Measurements from ENCODE around the gene KAT8. TPM values are rescaled to one million over a fixed set of nuclear protein-coding genes. Genes with fewer than 3 reads are reported as not detected.
A peak's percentile ranks its signal among the peaks of the same experiment; 100 is the strongest.

Gene KAT8
- total and polyA plus RNA-seq, 2 of the 13 experiments (the other 11 are each of a cell fraction or from before 2014, with no cell fraction given), result 79.0 to 84.2 TPM

- TF ChIP-seq, protein P1, sequence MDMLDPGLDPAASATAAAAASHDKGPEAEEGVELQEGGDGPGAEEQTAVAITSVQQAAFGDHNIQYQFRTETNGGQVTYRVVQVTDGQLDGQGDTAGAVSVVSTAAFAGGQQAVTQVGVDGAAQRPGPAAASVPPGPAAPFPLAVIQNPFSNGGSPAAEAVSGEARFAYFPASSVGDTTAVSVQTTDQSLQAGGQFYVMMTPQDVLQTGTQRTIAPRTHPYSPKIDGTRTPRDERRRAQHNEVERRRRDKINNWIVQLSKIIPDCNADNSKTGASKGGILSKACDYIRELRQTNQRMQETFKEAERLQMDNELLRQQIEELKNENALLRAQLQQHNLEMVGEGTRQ (IDR thresholded peaks at IDR 0.05; ENCODE audit: low read depth, low read length), result no peak
- TF ChIP-seq, protein P1 (CRISPR knock-in tag; IDR thresholded peaks at IDR 0.05; ENCODE audit: borderline replicate concordance), result no peak
Observed at GRCh38 chr16:31118223-31119155, 1.0 kb downstream of the KAT8 start (continued).

DNA sequence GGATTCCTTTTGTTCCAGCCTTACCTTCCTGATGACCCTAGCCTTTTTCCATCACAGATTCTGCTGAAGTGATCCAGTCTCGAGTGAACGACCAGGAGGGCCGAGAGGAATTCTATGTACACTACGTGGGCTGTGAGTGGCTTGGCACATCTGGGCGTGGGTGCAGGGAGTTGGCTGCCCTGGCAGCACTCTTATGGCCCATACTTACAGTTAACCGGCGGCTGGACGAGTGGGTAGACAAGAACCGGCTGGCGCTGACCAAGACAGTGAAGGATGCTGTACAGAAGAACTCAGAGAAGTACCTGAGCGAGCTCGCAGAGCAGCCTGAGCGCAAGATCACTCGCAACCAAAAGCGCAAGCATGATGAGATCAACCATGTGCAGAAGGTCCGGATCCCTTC, 2.7 kb downstream of the KAT8 start:
- H3K9ac ChIP-seq (ENCODE audit: insufficient read depth, low read depth, low read length), result no peak overlapping the region
- ATAC-seq (no peak), FAIRE-seq (no peak), DNase-seq (ENCODE audit: low spot score) (no peak)
- no peaks in the 10 kb centered on the region for H3K9me3 ChIP-seq (ENCODE audit: low read length)
- peaks cover 10 to 28% of the 10 kb centered on the region in 2 experiments for H3K36me3 ChIP-seq (replicated peaks in 1 of 2; ENCODE audit: control insufficient read depth in 1 of 2, insufficient read depth in 2 of 2, low read length in 2 of 2)
- H2AFZ ChIP-seq (ENCODE audit: low read length), result no peak overlapping the region
- H3K27me3 ChIP-seq (ENCODE audit: control insufficient read depth in 1 of 2, insufficient read depth in 2 of 2, low read length in 2 of 2), result no peaks in the 10 kb centered on the region; a peak in 1 of 5 replicates
- ChIA-PET CTCF (ENCODE audit: low intra/inter-chr PET ratio, low total read pairs) (no interaction called here), POLR2A (interaction anchor here (1.5 to 9.6 kb wide), 3 partner anchors 19 to 171 kb away, joined by 6 to 275 read pairs (median 8); partner anchors contain the start of genes FUS and PRSS8)
- WGBS (ENCODE audit: low lambda C conversion rate), result 97% methylated on average over 16 of the region's 16 CpGs
- H3K27ac ChIP-seq (ENCODE audit: extremely low read length, insufficient read depth, low read length), result no peak overlapping the region
- H3K79me2 ChIP-seq (ENCODE audit: insufficient read depth, low read length), result peaks cover 18% of the 10 kb centered on the region
- intact Hi-C loops (cut with micrococcal nuclease; ENCODE audit: unreplicated experiment) (no loop called here), in situ Hi-C loops (cut with HindIII; ENCODE audit: extremely low pct_ligation_motif_present, low pct_unique_long_range_greater_than_20kb) (no loop called here)
- TF ChIP-seq, protein P2, sequence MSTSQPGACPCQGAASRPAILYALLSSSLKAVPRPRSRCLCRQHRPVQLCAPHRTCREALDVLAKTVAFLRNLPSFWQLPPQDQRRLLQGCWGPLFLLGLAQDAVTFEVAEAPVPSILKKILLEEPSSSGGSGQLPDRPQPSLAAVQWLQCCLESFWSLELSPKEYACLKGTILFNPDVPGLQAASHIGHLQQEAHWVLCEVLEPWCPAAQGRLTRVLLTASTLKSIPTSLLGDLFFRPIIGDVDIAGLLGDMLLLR (CRISPR knock-in tag; IDR thresholded peaks at IDR 0.05), result 0 out of 2 replicates have a peak, but pooled peaks have one; percentile 31
- no peak for TF ChIP-seq CBFB (CRISPR knock-in tag; IDR thresholded peaks at IDR 0.05)
- no peak overlapping the region for H3K4me2 ChIP-seq (ENCODE audit: low read depth, low read length)
- BruUV-seq (replicated peaks), result no TSS peak
- peaks cover 13% of the 10 kb centered on the region for H3K4me1 ChIP-seq (ENCODE audit: insufficient read depth, low read length)
- H4K20me1 ChIP-seq (ENCODE audit: insufficient read depth, low read length), result 0 out of 2 replicates have a peak, but pooled peaks cover 3% of the 10 kb centered on the region
- no peak overlapping the region for H3K4me3 ChIP-seq (replicated peaks in 1 of 3; ENCODE audit: insufficient read depth in 1 of 3, low read depth in 2 of 3, low read length in 3 of 3)

Measured in HepG2 (cell line).